Raji (cell line): ENCODE measurements around the gene TCEA3.

Experiments used
- POLR2A ChIP-seq: IDR thresholded peaks from 2 replicates; pipeline ENCODE4 v1.6.1; 2011; ENCODE audit warnings: low read depth, low read length, control low read depth; ENCODE audit not compliant: insufficient read depth

Gene TCEA3

GRCh38 chr1:23424293-23425192, at the start of gene TCEA3:
TCEA3 (minus strand) TSS chr1:23424748; CDS start chr1:23424633, 115 bp downstream.
- no peak for TF ChIP-seq POLR2A

GRCh38 chr1:23473037-23473800, 48.7 kb upstream of the TCEA3 start:
- no peak for TF ChIP-seq POLR2A

- TF ChIP-seq POLR2A, result no peak
Observed at GRCh38 chr1:23472351-23473036, 47.9 kb upstream of the TCEA3 start.

- no peak for TF ChIP-seq POLR2A
Observed at GRCh38 chr1:23471473-23472075, 47.0 kb upstream of the TCEA3 start.

- no peak for TF ChIP-seq POLR2A
Observed at GRCh38 chr1:23470282-23471070, 45.9 kb upstream of the TCEA3 start.

GRCh38 chr1:23469372-23469982, 44.9 kb upstream of the TCEA3 start:
- TF ChIP-seq POLR2A, result no peak

- TF ChIP-seq POLR2A, result no peak
Observed at GRCh38 chr1:23466423-23466989, 42.0 kb upstream of the TCEA3 start.

GRCh38 chr1:23463286-23463685, 38.7 kb upstream of the TCEA3 start:
- TF ChIP-seq POLR2A, result no peak

GRCh38 chr1:23462766-23463165, 38.2 kb upstream of the TCEA3 start:
- no peak for TF ChIP-seq POLR2A

- no peak for TF ChIP-seq POLR2A
Observed at GRCh38 chr1:23461050-23461449, 36.5 kb upstream of the TCEA3 start.

GRCh38 chr1:23460519-23460918, 36.0 kb upstream of the TCEA3 start:
- TF ChIP-seq POLR2A, result no peak

- no peak for TF ChIP-seq POLR2A
Observed at GRCh38 chr1:23459338-23459757, 34.8 kb upstream of the TCEA3 start.

GRCh38 chr1:23456226-23456625, 31.7 kb upstream of the TCEA3 start:
- no peak for TF ChIP-seq POLR2A
